CD14-positive monocyte (primary cell): ENCODE measurements around the gene ENPP5. TPM values are rescaled to one million over a fixed set of nuclear protein-coding genes. Genes with fewer than 3 reads are reported as not detected.

Source experiments
- DNase-seq, 3 donors: peaks; one replicate each; pipeline ENCODE4 v3.0.0-alpha.2; 2011 to 2022
- H2AFZ ChIP-seq: 2 replicates; pipeline ENCODE4 v1.6.0; 2012; ENCODE audit warnings: mild to moderate bottlenecking, low read depth, low read length, inconsistent platforms; ENCODE audit not compliant: insufficient read depth, poor library complexity, severe bottlenecking
- H3K27ac ChIP-seq, 2 donors: 1 replicate in 1 of 2; 2 replicates in 1 of 2; pipeline ENCODE4 v1.5.1; 2012 to 2013; ENCODE audit warnings: low read length in 2 of 2, control low read depth in 1 of 2, inconsistent platforms in 1 of 2, low read depth in 1 of 2, mild to moderate bottlenecking in 1 of 2
- H3K27me3 ChIP-seq, 2 donors: one replicate each; pipeline versions ENCODE4 v1.6.0 to v1.6.1; 2011 to 2013; ENCODE audit warnings: low read length in 2 of 2; ENCODE audit not compliant: control insufficient read depth in 2 of 2, insufficient read depth in 2 of 2
- H3K36me3 ChIP-seq, 2 donors: replicated peaks in 1 of 2; 1 replicate in 1 of 2; 2 replicates in 1 of 2; pipeline versions ENCODE4 v1.5.1 to v1.6.1; 2012 to 2013; ENCODE audit warnings: low read length in 2 of 2, control low read depth in 1 of 2, inconsistent platforms in 1 of 2, mild to moderate bottlenecking in 1 of 2; ENCODE audit not compliant: insufficient read depth in 2 of 2, control insufficient read depth in 1 of 2
- H3K4me1 ChIP-seq, 2 donors: 1 replicate in 1 of 2; 2 replicates in 1 of 2; pipeline versions ENCODE4 v1.5.1 to v1.6.1; 2012 to 2013; ENCODE audit warnings: low read length in 2 of 2, control low read depth in 1 of 2, inconsistent platforms in 1 of 2, mild to moderate bottlenecking in 1 of 2, moderate library complexity in 1 of 2; ENCODE audit not compliant: insufficient read depth in 2 of 2, control insufficient read depth in 1 of 2
- H3K4me2 ChIP-seq: replicated peaks from 2 replicates; pipeline ENCODE3; 2012; ENCODE audit warnings: low read length, moderate library complexity, mild to moderate bottlenecking; ENCODE audit not compliant: poor library complexity, severe bottlenecking; ENCODE audit errors: extremely low read depth
- H3K4me3 ChIP-seq, 3 experiments: fragments of 200-600 bp in 1 of 3; sonication (generic) in 1 of 3; replicated peaks in 1 of 3; 1 replicate in 2 of 3; 2 replicates in 1 of 3; pipeline ENCODE4 v1.5.1; 2011 to 2013; ENCODE audit warnings: low read length in 3 of 3, mild to moderate bottlenecking in 3 of 3, control low read depth in 2 of 3, low read depth in 2 of 3, inconsistent platforms in 1 of 3, moderate library complexity in 1 of 3
- H3K79me2 ChIP-seq: 2 replicates; pipeline ENCODE4 v1.6.0; 2012; ENCODE audit warnings: mild to moderate bottlenecking, control low read depth, inconsistent platforms, low read length, moderate library complexity; ENCODE audit not compliant: insufficient read depth
- H3K9ac ChIP-seq: 2 replicates; pipeline ENCODE4 v1.6.0; 2017; ENCODE audit warnings: low read length, mild to moderate bottlenecking; ENCODE audit not compliant: insufficient read depth, poor library complexity, severe bottlenecking
- H3K9me3 ChIP-seq, 2 donors: replicated peaks in 1 of 2; 1 replicate in 1 of 2; 2 replicates in 1 of 2; pipeline versions ENCODE4 v1.5.1 to v1.6.1; 2012 to 2013; ENCODE audit warnings: low read length in 2 of 2, control low read depth in 1 of 2; ENCODE audit not compliant: control insufficient read depth in 1 of 2, insufficient read depth in 1 of 2
- H4K20me1 ChIP-seq: 2 replicates; pipeline ENCODE4 v1.6.0; 2012; ENCODE audit warnings: mild to moderate bottlenecking, low read length, control low read depth, moderate library complexity; ENCODE audit not compliant: insufficient read depth
- H3K27ac Mint-ChIP-seq, 7 donors: one replicate each; pipeline ENCODE4 v1.8.0; 2020; ENCODE audit warnings: mild to moderate bottlenecking in 7 of 7, mixed read lengths in 7 of 7, moderate library complexity in 6 of 7, inconsistent platforms in 2 of 7
- H3K27me3 Mint-ChIP-seq, 3 donors: one replicate each; pipeline ENCODE4 v1.8.0; 2021 to 2022; ENCODE audit warnings: low read depth in 3 of 3, mild to moderate bottlenecking in 3 of 3, mixed read lengths in 3 of 3, moderate library complexity in 3 of 3, inconsistent platforms in 1 of 3
- H3K36me3 Mint-ChIP-seq, 2 donors: one replicate each; pipeline ENCODE4 v1.8.0; 2020; ENCODE audit warnings: mixed read lengths in 2 of 2, inconsistent platforms in 1 of 2, mild to moderate bottlenecking in 1 of 2
- H3K4me1 Mint-ChIP-seq: one replicate; pipeline ENCODE4 v1.8.0; 2020; ENCODE audit warnings: mild to moderate bottlenecking, mixed read lengths
- H3K4me3 Mint-ChIP-seq, 2 donors: one replicate each; pipeline ENCODE4 v1.8.0; 2020; ENCODE audit warnings: mild to moderate bottlenecking in 2 of 2, mixed read lengths in 2 of 2, moderate library complexity in 1 of 2
- H3K9me3 Mint-ChIP-seq, 7 donors: one replicate each; pipeline ENCODE4 v1.8.0; 2020 to 2022; ENCODE audit warnings: mixed read lengths in 7 of 7, mild to moderate bottlenecking in 6 of 7, moderate library complexity in 6 of 7, inconsistent platforms in 2 of 7
- WGBS: methylation state at CpG from one replicate; pipeline ENCODE4 v1.1.5; 2013; ENCODE audit warnings: missing lambda C conversion rate; ENCODE audit not compliant: insufficient coverage; 5-methylcytosine and 5-hydroxymethylcytosine counted together
- intact Hi-C, 2 donors: fragments of 100-400 bp; cut with micrococcal nuclease; formaldehyde crosslinking; loops; one replicate each; pipeline versions ENCODE4 v1.15.0 to v1.15.1; 2023
- polyA plus RNA-seq, 3 donors: library from polyadenylated mRNA; depleted of rRNA in 1 of 3; unstranded in 2 of 3; stranded (reverse) in 1 of 3; fragments of 300-500 nt in 2 of 3; fragments of >200 nt in 1 of 3; fragmentation: Illumina TruSeq in 2 of 3; gene quantifications; 1 replicate in 2 of 3; 2 replicates in 1 of 3; pipeline ENCODE4 v1.2.3, GENCODE V29; 2012 to 2021
- TF ChIP-seq, protein P1 (sequence below): fragments of 200-600 bp; IDR thresholded peaks from one replicate; pipeline ENCODE4 v1.8.0; 2022; ENCODE audit warnings: antibody characterized with exemption, mild to moderate bottlenecking

ENPP5 gene
- polyA plus RNA-seq, 3 donors = not detected

DNA sequence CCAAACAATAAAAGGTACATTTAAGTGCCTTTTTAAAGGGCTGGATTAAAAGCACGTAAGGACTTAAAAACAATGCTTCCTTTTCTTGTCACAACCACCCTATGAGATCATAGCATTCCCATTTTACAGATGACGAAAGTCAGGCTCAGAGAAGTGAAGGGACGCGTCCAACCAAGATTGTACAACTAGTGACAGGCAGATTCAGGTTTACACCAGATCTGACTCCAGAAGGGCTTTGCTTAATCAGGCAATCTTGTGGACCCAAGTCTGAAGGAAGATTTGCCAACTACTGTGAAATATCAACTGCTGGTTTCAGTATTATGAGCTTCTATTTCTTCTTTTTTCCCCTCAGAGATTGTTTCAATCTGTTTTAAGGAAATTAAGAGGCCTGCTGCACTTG is 40.1 kb downstream of the ENPP5 start:
- Histone ChIP-seq H3K27me3 (no peaks in the 10 kb centered on the region), H3K4me3 (peak overlapping the region; percentile 80 to 97 (median 86)), H3K27ac (peak overlapping the region; percentile 61 to 68), H3K4me1 (peaks cover 31 to 36% of the 10 kb centered on the region in 2 donors), H3K9me3 (no peaks in the 10 kb centered on the region), H3K4me2 (peak overlapping the region; percentile 98), H3K36me3 (no peaks in the 10 kb centered on the region), H2AFZ (peak overlapping the region; percentile 91), H4K20me1 (no peaks in the 10 kb centered on the region), H3K79me2 (peaks cover 20% of the 10 kb centered on the region), H3K9ac (peak overlapping the region; percentile 76)
- Mint-ChIP-seq H3K27me3 (peaks cover 0 to 3% (median 1%) of the 10 kb centered on the region in 3 donors), H3K4me1 (peaks cover 45% of the 10 kb centered on the region), H3K27ac (peak overlapping the region in 6 of 7 donors; percentile 21 to 81 (median 75)), H3K36me3 (no peaks in the 10 kb centered on the region), H3K4me3 (peak overlapping the region; percentile 89 to 94), H3K9me3 (no peaks in the 10 kb centered on the region)
- 6% methylated on average over 3 of the region's 4 CpGs for WGBS
- TF ChIP-seq, protein P1, sequence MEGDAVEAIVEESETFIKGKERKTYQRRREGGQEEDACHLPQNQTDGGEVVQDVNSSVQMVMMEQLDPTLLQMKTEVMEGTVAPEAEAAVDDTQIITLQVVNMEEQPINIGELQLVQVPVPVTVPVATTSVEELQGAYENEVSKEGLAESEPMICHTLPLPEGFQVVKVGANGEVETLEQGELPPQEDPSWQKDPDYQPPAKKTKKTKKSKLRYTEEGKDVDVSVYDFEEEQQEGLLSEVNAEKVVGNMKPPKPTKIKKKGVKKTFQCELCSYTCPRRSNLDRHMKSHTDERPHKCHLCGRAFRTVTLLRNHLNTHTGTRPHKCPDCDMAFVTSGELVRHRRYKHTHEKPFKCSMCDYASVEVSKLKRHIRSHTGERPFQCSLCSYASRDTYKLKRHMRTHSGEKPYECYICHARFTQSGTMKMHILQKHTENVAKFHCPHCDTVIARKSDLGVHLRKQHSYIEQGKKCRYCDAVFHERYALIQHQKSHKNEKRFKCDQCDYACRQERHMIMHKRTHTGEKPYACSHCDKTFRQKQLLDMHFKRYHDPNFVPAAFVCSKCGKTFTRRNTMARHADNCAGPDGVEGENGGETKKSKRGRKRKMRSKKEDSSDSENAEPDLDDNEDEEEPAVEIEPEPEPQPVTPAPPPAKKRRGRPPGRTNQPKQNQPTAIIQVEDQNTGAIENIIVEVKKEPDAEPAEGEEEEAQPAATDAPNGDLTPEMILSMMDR = no peak
- intact Hi-C loops = no loop called here
- peak; percentile 32 to 63 (median 51) for DNase-seq

DNA sequence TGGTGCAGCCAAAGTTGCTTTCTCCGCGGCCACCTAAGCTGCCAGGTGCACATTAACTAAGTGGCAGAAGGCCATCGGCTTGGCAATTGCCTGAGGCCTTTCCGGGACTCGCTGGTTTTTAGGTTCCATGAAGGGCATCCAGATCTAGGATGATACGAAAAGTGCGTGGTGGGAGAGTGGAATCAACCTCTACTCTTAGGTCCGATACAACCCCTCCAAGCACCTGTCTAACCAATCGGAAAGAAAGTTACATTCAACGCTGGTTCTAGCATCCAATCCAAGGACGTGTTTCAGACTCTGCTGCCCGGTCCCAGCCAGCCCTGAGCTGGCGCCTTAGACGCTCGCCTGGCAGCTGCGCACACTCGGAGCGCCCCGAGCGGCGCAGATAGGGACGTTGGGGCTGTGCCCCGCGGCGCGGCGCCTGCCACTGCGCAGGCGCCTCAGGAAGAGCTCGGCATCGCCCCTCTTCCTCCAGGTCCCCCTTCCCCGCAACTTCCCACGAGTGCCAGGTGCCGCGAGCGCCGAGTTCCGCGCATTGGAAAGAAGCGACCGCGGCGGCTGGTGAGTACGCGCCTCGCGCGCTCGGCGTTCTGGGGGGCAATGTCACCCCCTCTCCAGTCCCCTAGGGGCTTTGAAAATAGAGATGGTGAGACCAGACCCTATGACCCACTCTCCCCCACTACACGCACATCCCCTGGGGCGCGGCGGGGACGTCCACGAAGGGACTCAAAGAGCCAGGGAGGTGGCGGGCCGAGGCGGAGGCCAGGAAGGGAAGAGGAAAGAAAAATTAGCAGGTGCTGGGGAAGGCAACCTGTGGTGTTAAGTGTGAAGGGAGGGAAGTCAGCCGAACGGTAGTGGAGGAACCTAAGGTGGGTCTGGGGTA is 40.9 kb downstream of the ENPP5 start, which contains the start of gene ENPP4:
Gene ENPP4, plus strand, starts transcription at position 361 of the 883 bp plus-strand sequence. CDS start 9,595 bp downstream, outside the sequence.
- no peaks in the 10 kb centered on the region for H3K36me3 ChIP-seq
- intact Hi-C loops = no loop called here
- H2AFZ ChIP-seq = peak within 1 kb of the TSS; percentile 91
- H3K4me3 ChIP-seq = peak within 1 kb of the TSS; percentile 80 to 97 (median 86)
- Mint-ChIP-seq H3K4me3 (peak within 1 kb of the TSS; percentile 89 to 94), H3K36me3 (no peaks in the 10 kb centered on the region), H3K27me3 (peaks cover 0 to 3% (median 1%) of the 10 kb centered on the region in 3 donors), H3K27ac (peak within 1 kb of the TSS in 6 of 7 donors; percentile 59 to 81 (median 78)), H3K9me3 (no peaks in the 10 kb centered on the region), H3K4me1 (peaks cover 45% of the 10 kb centered on the region)
- no peaks in the 10 kb centered on the region for H4K20me1 ChIP-seq
- peak; percentile 81 to 86 (median 86) for DNase-seq
- H3K27me3 ChIP-seq = no peaks in the 10 kb centered on the region
- H3K9ac ChIP-seq = peak within 1 kb of the TSS; percentile 76
- peak within 1 kb of the TSS; percentile 61 to 68 for H3K27ac ChIP-seq
- H3K4me2 ChIP-seq = peak within 1 kb of the TSS; percentile 98
- TF ChIP-seq, protein P1 = no peak
- H3K79me2 ChIP-seq = peaks cover 12% of the 10 kb centered on the region
- under 1% methylated on average over 33 of the region's 61 CpGs for WGBS
- H3K4me1 ChIP-seq = peaks cover 31 to 36% of the 10 kb centered on the region in 2 donors
- H3K9me3 ChIP-seq = no peaks in the 10 kb centered on the region
